ENCODE measurements around the gene LRCH1.
A peak's percentile ranks its signal among the peaks of the same experiment; 100 is the strongest.
"Not testable (repeated sequence)": the region's sequence is repeated elsewhere in the genome, so short reads cannot be mapped to it uniquely, and the experiment has no call there.

LRCH1 gene

DNA sequence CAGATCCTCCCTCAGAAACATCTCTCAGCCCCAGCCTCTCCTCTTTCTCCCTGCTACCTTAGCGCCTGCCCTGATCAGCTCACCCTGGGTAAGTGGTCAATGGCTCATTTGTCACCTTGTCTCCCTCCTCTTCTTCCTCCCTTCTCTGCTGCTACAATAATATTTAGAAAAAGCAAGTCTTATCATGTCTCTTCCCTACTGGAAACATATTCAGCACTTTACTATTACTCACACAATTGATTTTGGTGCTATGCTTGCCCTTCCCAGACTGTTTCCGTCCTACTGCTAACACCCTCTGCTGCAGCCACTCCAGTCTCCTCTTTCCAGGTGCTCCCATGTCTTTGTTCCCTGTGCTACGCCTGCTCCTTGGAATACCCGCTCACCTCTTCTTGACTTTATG is 208.2 kb downstream of the LRCH1 start:
- DNase-seq: no peak

DNA sequence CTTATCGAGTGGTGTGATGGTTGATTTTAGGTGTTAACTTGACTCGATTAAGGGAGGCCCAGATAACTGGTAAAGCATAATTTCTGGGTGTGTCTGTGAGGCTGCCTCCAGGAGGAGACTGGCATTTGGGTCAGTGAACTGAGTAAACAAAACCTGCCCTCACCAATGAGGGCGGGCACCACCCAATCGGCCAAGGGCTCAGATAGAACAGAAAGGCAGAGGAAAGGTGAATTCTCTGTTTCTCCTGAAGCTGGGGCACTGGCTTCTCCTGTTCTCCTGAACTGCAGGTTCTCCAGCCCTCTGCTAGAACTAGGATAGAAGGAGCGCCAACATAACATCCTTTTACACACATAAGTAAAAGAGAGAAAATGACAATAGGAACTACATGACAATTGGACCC is 208.9 kb downstream of the LRCH1 start:
- no peak for DNase-seq

DNA sequence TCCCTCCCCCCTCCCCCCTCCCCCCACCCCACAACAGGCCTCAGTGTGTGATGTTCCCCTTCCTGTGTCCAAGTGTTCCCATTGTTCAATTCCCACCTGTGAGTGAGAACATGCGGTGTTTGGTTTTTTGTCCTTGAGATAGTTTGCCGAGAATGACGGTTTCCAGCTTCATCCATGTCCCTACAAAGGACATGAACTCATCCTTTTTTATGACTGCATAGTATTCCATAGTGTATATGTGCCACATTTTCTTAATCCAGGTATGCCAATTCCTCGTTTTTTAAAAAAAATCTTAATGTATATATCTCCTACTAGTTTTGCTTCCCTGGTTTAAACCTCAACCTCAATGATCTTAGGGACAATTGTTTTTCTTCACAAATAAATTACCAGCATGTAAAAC is 217.0 kb downstream of the LRCH1 start:
- DNase-seq: not testable (repeated sequence)

DNA sequence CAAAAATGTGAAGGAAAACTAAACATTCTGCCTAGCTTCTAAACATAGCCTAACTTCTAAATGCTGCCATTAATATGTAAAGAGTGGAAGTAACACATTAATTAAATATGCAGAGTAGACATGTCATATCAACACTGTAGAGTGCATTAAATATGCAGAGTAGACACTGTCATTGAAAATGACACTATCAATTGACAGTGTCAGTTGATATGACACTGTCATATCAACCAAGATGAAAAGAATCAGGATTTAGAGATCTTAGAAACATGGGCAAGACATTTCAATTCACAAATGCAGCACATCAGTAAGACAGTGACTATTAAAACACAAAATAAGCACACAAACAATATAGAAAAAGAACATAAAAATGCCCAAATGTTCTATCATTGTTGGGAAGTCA is 218.7 kb downstream of the LRCH1 start:
- DNase-seq: no peak

DNA sequence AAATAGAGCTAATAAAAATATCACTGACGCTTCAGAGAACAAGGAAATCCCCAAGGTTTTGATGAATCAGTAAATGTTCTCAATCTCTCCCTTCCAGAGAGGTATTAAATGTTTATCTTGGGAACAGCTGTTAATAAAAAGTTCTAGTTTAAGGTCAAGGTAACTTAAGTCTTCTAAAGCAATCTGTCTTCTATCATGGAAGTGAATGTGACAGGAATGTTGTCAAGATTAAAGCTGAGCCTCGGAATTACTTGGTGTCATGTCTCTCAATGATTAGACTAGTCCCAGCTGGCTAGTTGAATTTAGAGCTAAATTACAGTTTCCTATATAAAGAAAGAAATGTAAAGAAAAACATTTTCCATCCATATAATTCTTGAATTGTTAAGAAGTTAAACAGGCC is 220.6 kb downstream of the LRCH1 start:
- no peak for DNase-seq

DNA sequence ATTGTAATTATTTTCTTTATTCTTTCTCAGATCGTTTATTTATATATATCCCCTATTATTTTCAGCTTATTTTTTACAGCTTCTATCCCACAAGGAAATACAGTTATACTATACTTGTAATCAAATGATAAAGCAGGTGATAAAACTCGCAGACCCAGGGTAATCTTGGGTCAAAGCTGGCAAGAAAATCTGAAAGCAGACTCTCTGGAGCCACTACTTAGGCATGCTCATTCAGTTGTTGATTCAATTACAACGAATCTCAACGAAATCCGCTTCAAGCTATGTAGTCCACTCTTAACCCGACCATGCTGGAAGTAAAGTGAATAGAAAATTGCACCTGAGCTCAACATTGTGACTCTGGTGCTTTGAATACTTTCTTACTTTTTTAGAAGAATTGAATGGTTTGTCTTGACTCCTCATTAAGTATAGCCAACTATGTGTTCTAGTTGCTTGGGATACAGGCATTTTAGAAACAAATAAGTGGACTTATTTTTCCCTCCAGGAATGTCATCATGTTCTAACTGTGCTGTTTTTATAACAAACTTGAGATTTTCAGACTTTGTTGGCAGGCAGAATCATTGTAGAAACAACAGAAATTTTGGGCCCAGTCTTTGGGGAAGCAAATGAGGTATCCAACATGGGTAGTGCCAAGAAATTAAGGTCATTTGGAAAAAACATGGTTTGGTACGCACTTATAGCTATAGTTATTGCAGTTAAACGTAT is 222.6 kb downstream of the LRCH1 start:
- no peak for DNase-seq

DNA sequence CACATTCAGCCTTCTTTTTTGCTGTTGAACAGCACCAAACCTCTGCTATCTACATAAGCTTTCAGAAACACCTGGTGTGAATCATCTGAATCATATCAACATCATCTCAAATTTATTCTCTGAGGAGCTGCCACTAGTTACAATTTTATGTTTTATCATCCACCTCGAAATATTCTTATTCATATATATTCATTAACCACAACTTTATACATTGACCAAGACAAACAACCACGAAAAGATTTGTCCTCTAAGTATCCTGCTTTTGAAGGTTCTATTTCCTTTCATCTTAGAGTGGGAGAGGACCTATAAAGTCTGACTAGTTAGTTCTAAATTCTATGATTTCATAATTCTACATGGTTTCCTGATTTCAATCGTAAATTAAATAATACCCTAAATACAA is 225.1 kb downstream of the LRCH1 start:
- no peak for DNase-seq

DNA sequence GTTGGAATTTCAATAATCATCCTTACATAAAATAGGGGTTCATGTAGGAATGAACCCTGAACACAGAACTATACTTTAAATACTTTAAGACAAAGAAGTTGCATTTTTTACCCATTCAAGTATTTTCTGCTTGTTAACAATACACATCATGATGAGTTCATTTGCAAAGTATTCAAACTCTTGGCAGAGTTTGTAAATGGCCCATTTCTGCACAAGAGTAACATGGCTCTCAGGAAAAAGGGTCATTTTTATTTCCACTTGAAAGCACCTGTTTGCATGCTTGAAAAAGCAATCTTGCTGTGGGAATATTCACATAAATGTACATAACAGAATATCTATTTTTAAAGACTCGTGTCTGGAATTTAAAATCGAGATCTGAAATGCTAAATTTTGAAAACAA is 225.9 kb downstream of the LRCH1 start:
- no peak for DNase-seq

DNA sequence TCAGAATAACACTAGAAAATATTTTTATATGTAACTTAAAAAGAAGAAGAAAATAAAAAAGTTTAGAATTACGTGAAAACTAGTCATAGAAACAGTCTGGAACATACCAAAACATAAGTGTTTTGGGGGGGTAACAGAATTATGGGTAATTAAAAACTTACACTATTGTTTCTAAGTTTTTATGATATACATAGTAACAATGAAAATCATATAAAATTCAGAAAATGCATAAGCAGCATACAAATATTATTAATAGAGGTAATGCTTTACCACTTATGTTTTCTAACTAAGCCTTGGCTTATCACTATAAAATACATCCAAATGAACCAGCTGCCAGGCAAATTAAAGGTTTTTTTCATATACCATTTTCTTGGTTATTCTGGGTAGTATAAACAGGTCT is 229.1 kb downstream of the LRCH1 start:
- DNase-seq: no peak

DNA sequence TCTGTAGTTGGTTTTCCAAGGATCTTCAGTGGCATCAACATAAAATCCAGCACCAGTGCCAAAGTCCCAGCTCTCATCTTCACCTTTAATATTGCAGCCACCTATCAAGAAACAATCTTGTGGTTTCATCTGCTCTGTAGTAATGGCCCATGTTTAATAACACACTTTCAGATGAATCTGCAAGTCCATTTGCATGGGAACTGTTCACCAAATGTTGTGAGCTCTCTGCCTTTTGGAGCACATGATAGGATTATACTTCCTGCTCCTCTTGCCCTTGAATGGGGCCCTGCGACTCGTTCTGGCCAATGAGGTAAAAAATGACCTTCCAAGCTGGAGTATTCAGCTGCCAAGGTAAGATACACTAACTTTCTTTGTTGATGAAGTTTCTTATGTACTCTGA is 229.7 kb downstream of the LRCH1 start:
- DNase-seq: no peak

DNA sequence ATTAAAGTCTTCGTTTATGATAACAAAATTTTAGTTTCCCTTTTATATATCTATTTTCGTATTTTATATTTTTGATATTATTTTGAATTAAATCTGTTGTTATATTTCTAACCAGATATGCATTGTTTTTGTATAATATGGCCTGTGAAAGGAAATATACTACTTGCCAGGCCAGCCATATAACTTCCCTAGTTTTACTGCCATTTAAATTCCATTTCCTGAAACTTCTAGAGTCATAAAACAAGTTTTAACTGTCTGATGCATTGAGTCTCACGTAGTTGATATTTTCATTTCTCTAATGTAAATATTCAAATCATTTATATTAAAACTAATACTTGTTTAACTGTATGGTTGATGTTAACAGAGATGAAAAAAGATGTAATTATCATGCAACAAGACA is 230.5 kb downstream of the LRCH1 start:
- no peak for DNase-seq

DNA sequence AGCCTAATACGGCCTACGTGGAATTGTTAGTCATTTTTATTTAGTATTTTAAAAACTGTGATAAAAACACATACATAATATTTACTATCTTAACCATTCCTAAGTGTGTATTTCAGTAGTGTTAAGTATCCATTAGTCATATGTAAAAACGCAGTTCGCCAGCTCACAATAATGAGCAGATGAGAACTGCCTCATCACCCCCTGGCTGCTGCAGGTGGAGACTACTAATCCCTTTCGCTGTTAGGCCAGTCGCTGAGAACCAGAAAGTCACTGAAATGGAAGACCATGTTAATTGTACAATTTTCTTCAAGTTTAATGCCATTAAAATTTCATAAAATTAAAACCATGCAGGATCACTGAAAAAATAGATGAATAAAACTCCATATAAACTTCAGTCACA is 242.4 kb downstream of the LRCH1 start:
- no peak for DNase-seq

DNA sequence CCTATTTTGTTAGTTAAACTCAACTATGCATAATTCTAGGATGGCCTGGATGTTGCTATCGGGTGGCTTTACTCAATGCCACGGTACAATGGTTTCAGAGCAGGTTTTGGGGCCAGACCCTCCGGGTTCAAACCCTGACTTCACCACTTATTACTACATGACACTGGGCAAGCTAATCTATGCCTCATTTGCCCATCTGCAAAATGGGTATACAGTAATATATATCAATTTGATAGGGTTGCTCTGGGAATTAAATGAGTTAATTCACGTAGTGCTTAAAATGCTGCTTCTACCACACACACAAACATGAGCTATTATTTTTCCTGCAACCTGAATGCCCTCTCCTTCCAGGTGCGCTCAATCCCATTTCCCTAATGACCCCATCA is 243.2 kb downstream of the LRCH1 start:
- DNase-seq: no peak

DNA sequence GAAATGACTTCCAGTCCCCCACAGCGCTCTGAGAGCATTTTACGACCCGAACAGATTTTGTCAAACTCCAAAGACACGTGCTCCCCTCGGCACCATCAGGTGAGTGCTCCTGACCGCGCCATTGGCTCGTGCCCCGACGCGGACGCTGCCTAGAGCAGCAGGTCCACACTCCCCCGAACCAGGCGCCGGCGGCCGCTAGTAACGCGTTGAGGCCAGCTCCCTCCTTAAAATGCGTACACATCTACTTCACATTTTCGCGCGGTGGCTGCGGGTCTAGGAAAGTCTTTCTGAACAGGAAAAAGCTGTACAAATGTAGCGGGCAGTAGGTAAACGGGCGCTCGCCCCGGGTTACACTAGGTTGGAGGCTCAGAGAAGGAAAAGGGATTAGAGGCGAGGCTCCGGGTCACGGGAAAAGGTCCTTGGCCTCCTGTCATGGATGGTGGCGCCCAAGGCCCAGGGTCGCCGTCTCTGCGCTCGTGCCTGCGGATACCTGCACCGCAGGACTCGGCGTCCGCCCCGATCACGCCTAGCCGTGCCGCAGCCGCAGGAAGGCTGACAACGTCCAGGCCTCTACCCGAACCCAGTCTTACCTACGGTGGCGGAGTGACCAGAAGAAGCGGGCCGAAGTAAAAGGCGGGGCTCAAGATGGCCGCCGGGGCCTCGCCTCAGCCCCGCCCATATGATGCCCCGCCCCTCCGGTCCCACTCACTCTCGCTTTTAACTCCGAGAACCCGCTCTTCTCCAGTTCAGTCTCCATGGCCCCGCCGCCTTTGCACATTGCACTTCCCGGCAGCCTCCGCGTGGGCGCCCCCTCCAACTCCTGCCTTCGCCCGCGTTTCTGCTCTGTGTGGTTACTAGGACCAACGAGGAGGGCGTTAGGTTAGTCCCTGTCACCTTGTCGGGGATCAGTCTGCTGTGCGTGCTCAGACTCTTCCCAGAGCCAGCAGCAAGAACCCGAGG is 243.8 kb downstream of the LRCH1 start, which contains the start of gene ESD:
TSS of gene ESD (minus strand) at position 647 of the 960 bp plus-strand sequence. CDS start 5,748 bp downstream, outside the sequence.
- peak; percentile 76 for DNase-seq

DNA sequence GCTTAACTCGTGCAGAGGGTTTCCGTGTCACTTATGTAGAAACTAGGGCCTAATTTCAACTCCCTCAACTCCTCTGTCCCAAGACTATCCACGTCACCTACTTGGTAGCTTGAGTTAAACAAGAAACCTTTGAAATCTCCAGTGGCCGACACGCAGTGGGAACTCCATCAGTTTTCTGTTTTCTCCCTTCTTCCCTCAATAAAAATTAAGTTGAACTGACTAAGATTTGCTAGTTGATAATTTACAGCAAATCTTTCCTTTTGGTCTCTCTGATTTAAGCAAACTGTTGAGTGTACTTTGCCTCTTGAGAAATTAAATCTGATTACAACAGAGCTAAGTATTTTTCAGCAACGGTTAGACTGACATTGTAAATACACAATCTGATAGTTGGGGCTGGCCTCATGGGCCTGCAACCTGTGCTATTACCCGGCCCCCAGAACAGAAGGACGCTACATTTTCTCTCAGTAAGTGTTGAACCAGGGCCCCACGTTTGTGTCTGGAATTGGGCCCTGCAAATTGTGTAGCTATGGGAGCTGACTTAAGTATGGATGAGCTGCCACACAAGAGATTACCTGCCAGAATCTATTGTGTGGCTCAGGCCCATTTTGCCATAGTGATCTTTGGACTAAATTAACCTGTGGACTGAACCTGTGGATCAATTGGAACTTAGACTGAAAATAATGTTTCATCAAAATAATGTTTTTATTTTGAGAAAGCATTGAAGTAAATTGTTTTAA is 244.7 kb downstream of the LRCH1 start:
- DNase-seq: no peak

DNA sequence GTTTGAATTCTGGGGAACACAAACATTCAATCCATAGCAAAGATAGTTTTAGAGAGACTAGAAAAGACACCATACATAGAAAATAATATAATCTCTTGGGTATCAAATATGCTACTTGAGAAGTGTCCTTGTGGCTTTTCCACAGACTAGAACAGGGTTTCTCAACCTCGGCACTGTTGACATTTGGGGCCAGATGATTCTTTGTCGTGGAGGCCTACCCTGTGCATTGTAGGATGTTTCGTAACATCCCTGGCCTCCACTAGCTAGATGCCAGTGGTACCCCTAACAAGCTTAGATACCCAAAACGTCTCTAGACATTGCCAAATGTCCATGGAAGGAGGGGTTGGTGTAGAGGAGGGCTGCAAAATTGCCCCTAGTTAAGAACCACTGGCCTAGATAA is 246.2 kb downstream of the LRCH1 start:
- no peak for DNase-seq

DNA sequence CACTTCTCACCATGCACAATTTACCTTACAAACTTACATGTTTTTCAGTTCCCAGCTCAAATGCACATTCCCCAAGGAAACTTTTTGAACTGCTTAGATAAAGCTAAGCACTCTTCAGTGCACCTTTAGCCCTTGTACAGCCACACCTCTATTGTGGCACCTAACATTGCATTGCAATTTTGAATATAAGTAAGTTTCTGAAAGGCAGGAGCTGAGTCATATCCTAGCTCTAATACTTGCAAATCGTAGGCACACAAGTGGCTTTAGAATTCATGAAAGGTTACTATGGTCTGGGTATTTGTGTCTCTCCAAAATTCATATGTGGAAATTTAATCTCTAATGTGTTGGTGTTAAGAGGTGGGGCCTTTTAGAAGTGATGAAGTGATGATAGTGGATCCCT is 248.9 kb downstream of the LRCH1 start:
- DNase-seq: no peak

Data from NCI-H446 treated with DMSO at 0.1 percent for 48 hours (cell line).